Measurements from ENCODE around the gene ARMC12.

- TF ChIP-seq CTCF (IDR thresholded peaks at IDR 0.05) (no peak), POLR2A (IDR thresholded peaks at IDR 0.05) (no peak)
Measured at GRCh38 chr6:35711731-35712130, 25.1 kb upstream of the ARMC12 start.

Measured in uterus (tissue), 2 donors.